Lower lobe of right lung (tissue), 2 donors: ENCODE results near the gene PEX19. TPM values are rescaled to one million over a fixed set of nuclear protein-coding genes. Genes with fewer than 3 reads are reported as not detected.

Source experiments
- ATAC-seq, 2 donors: fragments of 200-7000 bp; cut with Tn5 transposase; one replicate each; pipeline ENCODE4 v1.9.1; 2020 to 2022; ENCODE audit warnings: mild to moderate bottlenecking in 2 of 2, moderate library complexity in 2 of 2
- DNase-seq: peaks from one replicate; pipeline ENCODE4 v3.0.0-alpha.2; 2020
- H3K27ac ChIP-seq: fragments of 200-600 bp; one replicate; pipeline ENCODE4 v1.8.0; 2022
- H3K27me3 ChIP-seq: fragments of 200-600 bp; one replicate; pipeline ENCODE4 v1.8.0; 2022; ENCODE audit warnings: low read depth
- H3K36me3 ChIP-seq: fragments of 200-600 bp; one replicate; pipeline ENCODE4 v1.8.0; 2022; ENCODE audit warnings: mild to moderate bottlenecking
- H3K4me1 ChIP-seq: fragments of 200-600 bp; one replicate; pipeline ENCODE4 v1.8.0; 2022
- H3K4me3 ChIP-seq: fragments of 200-600 bp; one replicate; pipeline ENCODE4 v1.8.0; 2022; ENCODE audit warnings: mild to moderate bottlenecking
- H3K9me3 ChIP-seq: fragments of 200-600 bp; one replicate; pipeline ENCODE4 v1.8.0; 2022
- CTCF ChIP-seq: fragments of 200-600 bp; IDR thresholded peaks from one replicate; pipeline ENCODE4 v1.8.0; 2022; ENCODE audit warnings: antibody characterized with exemption, mild to moderate bottlenecking
- intact Hi-C: fragments of 100-400 bp; cut with DNase I; formaldehyde crosslinking; loops from one replicate; pipeline ENCODE4 v1.11.0; 2022
- total RNA-seq: library from RNA; stranded (reverse); fragmentation: NEBNext Ultra II Directional; extraction: Animal tissue kit (Norgen Biotek cat#: 25700); gene quantifications from one replicate; pipeline ENCODE4 v1.2.1, GENCODE V29; 2021
- donor health status: DM: no; HTN: yes; CAD: no; lungs with severe emphysema.

The PEX19 gene
- total RNA-seq, 1 donor from 2014 or later = 63.1 TPM

- no peaks in the 10 kb centered on the region for H3K27me3 ChIP-seq
- TF ChIP-seq CTCF = no peak
- no peak overlapping the region for H3K4me3 ChIP-seq
- H3K4me1 ChIP-seq = peaks cover 30% of the 10 kb centered on the region
- ATAC-seq (no peak), DNase-seq (no peak)
- no peak overlapping the region for H3K27ac ChIP-seq
- peaks cover 21% of the 10 kb centered on the region for H3K36me3 ChIP-seq
- H3K9me3 ChIP-seq = no peaks in the 10 kb centered on the region
- intact Hi-C loops = no loop called here
These were observed 37.9 kb downstream of the PEX19 start for GRCh38 chr1:160247053-160247452.

GRCh38 chr1:160245434-160245833 lies 39.5 kb downstream of the PEX19 start:
- Histone ChIP-seq H3K27me3 (no peaks in the 10 kb centered on the region), H3K4me1 (peaks cover 18% of the 10 kb centered on the region), H3K9me3 (no peaks in the 10 kb centered on the region), H3K4me3 (no peak overlapping the region), H3K27ac (no peak overlapping the region), H3K36me3 (peaks cover 37% of the 10 kb centered on the region)
- ATAC-seq = no peak
- intact Hi-C loops = no loop called here
- TF ChIP-seq CTCF = no peak
- DNase-seq = no peak

GRCh38 chr1:160244209-160244608 lies 40.7 kb downstream of the PEX19 start:
- DNase-seq (no peak), ATAC-seq (no peak)
- no peak for TF ChIP-seq CTCF
- no peak overlapping the region for H3K27ac ChIP-seq
- H3K4me1 ChIP-seq = peaks cover 18% of the 10 kb centered on the region
- intact Hi-C loops = no loop called here
- H3K36me3 ChIP-seq = peaks cover 49% of the 10 kb centered on the region
- H3K27me3 ChIP-seq = no peaks in the 10 kb centered on the region
- H3K9me3 ChIP-seq = no peaks in the 10 kb centered on the region
- H3K4me3 ChIP-seq = no peak overlapping the region

- intact Hi-C loops = no loop called here
- no peak for TF ChIP-seq CTCF
- DNase-seq = no peak
- no peak for ATAC-seq
- Histone ChIP-seq H3K4me3 (no peak overlapping the region), H3K9me3 (no peaks in the 10 kb centered on the region), H3K4me1 (peaks cover 18% of the 10 kb centered on the region), H3K27ac (no peak overlapping the region), H3K36me3 (peaks cover 54% of the 10 kb centered on the region), H3K27me3 (no peaks in the 10 kb centered on the region)
These were observed 41.2 kb downstream of the PEX19 start for GRCh38 chr1:160243767-160244166.

GRCh38 chr1:160239582-160240299 lies 45.2 kb downstream of the PEX19 start:
- H3K4me1 ChIP-seq = peaks cover 18% of the 10 kb centered on the region
- no peaks in the 10 kb centered on the region for H3K27me3 ChIP-seq
- H3K27ac ChIP-seq = no peak overlapping the region
- intact Hi-C loops = no loop called here
- TF ChIP-seq CTCF = no peak
- peaks cover 93% of the 10 kb centered on the region for H3K36me3 ChIP-seq
- no peaks in the 10 kb centered on the region for H3K9me3 ChIP-seq
- DNase-seq (no peak), ATAC-seq (no peak)
- no peak overlapping the region for H3K4me3 ChIP-seq
